DMS53 treated with DMSO at 0.1 percent for 48 hours (cell line): ENCODE data around the gene TTC13.

Experiments
- DNase-seq: peaks from one replicate; lab custom pipeline; 2025; ENCODE audit not compliant: unreplicated experiment; lab: John Stamatoyannopoulos, UW

Gene TTC13

DNA sequence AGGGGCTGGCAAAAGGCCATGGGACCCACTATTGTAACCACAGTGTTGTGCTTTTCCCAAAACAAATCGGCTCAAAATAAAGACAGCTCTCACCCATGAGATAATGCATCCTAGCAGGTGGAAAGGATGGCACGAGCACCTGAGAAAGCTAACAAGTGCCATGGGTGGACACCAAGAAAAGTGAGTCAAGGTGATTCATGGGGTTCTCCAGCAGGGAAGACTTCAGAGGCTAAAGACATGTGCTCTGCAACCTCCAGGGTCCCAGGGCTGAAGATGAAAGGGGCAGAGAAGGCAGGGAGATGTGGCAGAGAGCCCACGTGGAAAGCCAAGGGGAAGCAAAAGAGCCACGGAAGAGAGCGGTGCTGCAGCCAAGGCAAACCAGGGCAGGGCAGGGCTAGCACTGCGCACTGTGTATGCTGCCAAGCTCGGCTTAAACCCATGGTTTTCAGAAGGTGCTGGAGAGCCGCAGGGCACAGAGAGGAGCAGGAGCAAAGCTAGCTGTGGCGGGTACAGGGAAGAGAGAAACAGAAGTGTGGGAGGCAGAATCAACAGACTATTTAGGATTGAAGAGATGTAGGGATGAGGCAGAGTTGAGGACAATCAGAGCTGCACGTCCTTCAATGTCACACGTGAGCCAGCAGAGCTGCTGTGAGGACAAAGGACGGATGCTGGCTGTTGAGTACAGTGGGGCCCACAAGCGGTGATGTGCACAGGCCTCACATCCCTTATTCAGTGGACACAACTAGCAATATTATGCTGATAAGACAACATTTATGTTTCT lies 68.5 kb downstream of the TTC13 start:
- no peak for DNase-seq

DNA sequence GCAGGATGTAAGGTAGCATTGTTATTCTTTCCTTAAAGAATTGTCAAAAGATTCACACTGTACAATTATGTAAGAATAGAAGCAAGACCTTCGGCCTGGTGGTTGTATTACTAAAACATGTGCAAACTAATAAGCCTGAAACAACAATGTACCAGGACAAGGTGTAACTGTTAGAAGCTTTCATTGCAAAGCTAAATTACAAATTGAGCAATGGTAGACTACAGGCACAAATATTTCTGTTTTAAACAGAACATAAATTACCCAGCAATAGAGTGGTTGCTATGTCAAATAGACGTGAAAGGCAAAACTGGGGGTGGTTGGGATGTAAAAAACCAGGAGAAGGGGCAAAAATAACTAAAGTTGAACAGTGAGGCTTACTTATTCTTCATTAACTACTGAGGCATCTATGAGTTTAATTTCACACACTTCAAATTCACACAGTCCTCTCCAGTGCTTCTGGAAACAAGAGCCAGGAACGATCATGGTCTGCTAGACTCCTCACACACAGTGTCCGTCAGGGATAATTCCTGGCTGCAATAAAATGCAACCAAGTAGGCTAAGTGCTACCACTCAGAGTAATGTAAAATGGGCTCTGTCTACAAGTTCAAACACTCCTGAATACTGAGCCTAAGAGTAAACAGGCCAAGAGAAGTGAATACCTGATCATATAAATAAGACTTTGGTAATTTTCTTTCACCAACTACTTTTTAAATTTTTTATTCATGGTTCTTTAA lies 71.0 kb downstream of the TTC13 start:
- DNase-seq, result no peak

DNA sequence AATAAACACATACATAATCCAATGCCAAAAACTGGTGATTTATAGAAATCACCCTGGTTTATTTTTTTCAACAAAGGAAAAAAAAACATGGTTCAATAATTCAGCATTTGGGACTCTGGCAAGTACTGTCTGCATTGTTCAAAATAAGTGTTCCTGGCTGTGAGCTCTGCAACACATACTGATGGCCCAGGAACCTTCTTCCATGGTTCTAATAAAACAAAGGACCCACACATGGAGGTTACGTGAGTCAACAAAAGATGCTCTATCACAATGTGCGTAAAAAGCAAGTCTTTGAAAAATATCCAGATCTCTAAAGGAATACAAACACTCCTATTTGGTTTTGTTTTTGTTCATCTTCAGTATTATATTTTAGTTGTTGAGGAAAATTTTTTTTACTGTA lies 72.4 kb downstream of the TTC13 start:
- DNase-seq, result no peak

DNA sequence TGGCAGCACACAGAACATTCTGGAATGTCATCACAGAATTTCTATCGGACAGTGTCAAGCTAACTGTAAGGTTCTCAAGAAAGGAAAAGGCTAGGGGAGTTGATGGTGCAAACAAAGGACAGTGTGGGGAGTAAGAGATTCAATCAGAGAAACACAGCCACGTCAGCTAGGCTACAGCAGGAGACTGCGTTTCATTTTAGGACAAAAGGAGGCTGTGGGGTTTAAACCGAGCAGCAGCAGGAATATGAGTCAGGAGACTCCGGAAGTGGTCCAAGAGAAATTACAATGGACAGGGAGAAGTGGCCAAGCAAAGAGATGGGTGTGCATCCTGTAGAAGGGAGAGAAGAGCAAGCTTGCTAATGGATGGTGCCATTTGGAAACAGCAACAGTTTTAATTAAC lies 72.9 kb downstream of the TTC13 start:
- no peak for DNase-seq

DNA sequence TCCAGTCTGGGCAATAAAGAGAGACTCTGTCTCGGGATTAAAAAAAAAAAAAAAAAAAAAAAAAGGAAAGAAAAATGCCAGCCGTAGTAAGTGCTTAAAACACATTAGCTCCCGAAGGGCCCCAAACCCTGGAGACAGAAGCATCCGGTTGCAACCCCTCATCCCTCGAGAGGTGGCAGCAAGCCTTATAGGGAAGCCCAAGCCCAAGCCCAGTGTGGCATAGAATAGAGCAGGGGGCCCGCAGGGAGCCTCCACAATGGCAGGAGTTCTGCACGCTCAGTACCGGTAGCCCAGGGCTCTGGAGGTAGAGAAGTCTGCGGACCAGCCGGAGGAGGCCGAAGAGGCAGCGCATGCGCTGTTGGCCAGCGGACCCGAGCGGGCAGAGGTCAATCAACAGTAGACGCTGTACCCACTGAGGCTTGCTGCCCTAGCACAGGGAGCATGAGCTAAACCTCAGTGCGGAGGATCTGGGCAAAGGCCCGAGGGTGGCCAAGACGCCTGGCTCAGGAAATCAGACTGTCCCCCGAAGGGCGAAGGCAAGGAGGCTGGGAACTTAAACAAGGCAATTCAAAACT lies 76.2 kb downstream of the TTC13 start:
- DNase-seq, result no peak

DNA sequence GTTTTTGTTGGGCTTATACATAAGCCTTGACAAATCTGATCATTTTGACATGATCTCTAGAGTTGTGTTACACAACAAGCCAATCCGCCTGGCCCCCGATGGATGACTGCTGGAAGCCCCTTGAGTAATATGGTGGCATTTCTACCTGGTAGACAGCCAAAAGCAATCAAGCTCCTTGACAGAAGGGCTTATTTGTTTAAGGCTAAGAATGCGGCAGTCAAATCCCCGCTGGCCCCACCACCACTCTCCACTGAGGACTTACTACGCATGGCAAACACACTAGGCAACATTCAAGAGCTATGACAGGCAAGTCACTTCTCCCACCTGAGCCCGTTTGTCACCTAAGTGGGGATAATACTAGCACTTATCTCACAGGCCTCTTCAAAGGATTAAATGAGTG lies 77.0 kb downstream of the TTC13 start:
- no peak for DNase-seq

DNA sequence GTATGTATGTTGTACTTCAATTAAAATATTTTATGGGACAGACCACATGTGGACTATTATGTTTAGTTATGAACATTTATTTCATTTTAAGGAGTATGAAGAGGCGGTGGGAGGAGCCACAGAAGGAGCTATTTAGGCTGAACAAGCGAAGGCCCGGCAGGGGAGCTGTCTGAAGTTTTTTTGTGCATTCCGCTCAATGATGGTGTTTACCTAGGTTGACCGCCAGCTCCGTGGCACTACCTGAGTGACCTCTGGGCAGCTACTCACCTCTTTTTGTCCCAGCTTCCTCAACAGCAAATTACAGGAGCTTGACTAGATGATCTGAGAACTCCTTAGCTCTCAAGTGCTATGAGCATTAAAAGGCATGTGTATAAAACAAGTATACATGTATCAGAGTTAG lies 77.7 kb downstream of the TTC13 start:
- no peak for DNase-seq

DNA sequence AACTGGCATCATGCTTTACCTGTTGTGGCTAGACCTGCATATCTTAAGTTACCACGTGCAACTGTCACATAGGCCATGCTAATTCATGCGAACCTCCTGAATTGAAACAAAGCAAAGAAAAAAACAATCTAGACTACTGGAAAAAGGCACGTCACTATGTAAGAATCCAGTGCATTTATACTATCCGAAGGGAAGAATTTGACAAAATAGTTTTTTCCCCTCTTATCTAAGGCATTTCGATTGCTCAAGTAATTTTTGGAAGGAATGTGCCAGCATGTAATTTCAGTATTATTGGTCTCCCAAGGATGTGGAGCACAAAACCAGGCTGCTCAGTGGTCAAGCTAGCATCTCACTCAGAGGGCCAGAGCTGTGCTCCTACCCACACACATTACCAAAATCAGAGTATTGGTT lies 78.8 kb downstream of the TTC13 start:
- DNase-seq, result no peak

DNA sequence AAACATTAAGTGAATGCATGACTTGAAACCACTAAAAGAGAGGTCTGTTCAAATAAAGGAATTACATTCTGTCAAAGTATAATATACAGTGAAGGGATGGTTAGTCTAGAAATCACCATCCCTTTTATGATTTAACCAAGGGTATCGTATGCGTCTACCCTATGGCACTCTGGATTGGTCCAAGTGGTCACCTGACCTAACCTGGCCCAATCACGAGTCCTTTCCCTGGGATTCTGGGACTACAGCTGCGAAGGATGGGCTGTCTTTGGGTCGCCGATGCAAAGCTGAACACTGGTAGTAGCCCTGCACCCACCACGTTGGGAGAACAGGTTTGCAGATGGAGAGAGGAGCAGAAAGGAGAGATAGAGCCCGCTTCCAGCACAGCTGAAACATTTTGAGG lies 79.9 kb downstream of the TTC13 start:
- DNase-seq, result no peak

DNA sequence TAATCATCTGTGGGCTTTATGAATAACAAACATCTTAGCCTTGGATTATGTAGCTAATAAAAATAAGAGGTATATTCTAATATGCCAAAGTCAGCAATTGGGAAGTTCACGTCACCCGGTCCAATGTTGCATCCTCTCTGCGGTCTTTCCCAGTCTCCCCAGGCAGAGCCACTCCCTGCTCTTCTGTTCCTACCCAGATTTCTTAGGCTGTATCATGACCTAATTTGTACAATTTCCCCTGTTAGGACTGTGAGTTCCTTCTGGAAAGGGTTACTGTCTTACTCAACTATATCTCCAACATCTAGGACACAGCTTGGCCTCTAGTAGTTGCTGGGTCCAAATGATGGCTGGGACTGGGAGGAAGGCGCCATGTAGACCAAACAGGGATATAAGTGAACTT lies 80.5 kb downstream of the TTC13 start:
- DNase-seq, result no peak

DNA sequence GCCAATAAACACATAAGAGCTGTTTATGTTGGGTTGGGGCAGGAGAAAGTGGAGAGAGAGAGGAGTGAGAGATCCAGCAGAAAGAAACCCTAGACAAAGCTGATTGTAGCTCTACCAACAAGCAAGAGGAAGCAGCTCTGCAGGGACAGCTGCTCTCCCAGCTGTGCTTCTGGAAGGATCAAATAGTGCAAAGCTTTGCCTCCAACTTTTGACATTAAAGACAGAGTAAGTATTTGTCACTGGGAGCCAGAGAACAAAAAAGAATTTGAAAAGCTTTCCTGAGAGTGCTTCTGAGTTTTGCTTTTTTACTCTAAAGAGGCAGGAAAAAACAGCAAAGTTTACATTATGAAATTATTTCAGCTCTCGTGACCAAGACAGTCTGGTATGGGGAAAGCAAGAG lies 81.9 kb downstream of the TTC13 start:
- no peak for DNase-seq

DNA sequence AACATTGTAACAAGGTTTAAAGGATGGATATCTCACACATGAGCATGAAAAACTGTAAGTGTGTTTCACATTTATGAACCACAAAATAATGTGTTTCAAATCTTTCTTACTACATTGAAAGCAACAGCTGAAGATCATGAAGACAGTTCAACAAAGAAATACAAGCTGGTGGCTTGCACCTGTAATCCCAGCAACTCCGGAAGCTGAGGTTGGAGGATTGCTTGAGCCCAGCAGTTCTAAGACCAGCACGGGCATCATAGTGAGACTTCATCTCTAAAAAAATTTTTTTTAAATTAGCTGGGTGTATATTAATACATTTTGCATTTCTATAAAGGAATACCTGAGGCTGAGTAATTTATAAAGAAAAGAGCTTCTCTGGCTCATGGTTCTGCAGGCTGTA lies 83.2 kb downstream of the TTC13 start:
- no peak for DNase-seq

DNA sequence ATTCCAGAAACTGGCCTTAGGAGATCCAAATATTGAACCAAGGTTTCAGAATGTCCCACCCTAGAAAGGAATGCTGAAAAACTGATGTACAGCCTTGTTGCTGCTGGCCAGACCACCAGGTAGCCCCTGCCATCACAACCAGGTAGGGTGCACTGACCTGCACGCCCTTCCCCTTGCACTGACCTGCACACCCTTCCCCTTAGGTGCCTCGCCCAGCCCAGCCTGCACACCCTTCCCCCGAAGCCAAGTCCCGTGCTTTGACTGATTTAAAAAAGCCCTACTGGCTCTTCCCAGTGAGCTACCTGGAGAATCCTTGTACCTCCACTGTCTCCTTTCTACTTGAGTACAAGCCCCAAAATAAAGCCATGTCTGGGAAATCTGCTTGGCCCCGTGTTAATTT lies 84.0 kb downstream of the TTC13 start:
- DNase-seq, result no peak

DNA sequence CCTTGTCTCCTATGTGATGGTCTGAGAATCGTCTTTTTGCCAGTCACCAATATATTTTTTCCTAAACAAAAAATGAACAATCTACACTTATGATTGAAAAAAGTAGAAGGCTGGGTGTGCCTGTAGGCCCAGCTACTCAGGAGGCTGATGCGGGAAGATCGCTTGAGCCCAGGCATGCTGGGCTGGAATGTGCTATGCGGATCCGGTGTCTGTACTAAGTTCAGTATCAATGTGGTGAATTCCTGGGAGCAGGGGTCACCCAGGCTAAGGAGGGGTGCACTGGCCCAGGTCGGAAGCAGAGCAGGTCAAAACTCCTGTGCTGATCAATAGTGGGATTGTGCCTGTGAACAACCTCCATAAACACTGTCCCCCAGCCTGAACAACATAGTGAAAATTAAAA lies 84.6 kb downstream of the TTC13 start:
- no peak for DNase-seq

DNA sequence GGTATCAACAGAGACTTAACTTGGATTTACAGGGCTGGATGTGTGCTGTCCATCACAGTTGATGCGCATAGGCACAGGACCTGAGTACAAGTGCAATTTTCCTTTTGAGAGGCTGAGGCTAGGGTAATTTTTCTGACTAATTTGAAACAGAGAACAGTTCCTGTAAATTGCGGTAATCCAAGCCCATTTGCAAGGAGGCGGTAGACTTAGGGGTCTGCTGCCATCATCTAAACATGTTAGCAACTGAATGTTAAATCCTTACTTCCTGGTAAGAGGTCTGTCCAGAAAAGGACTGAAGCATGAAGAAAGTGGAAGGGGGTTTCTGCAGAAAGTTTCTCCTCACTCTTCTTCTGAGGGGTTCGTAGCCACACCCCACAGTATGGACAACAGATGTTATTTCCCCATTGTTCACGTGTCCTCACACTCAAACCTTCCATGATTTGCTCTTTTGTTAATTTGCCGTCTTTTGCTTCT lies 86.6 kb downstream of the TTC13 start:
- DNase-seq, result no peak

DNA sequence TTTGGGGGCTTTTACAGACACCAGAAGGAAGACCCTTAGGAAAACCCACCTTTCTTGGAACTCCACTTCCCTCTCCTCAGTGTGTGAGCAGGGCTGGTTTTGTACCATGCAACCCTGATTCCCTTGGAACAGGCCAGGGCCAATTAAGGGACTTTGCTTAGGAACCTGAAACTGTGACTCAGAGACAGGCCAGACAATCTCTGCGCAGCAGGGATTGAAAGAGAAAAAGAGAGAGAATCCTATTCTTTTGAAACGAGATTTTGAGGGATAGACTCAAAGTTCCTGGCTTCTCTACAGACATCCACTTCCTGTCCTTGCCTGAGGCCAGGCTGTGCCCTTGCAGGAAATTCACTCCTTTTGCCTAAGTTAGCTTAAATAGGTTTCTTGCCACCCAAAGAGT lies 87.2 kb downstream of the TTC13 start:
- DNase-seq, result no peak

DNA sequence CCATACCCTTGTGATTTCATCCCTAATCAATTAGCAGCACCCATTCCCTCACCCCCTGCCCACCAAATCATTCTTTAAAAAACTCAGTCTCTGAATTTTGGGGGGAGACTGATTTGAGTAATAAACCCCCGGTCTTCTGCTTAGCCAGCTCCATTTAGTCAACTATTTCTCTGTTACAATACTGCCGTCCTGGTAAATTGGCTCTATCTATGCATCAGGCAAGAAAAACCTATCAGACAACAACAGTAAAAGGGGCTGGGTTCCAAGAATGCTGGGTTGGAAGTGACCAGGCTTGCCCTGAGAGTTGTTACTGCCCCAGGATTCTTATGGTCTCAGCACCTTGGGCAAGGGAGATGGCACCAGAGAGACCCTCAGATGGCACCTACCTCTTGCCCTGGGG lies 94.0 kb downstream of the TTC13 start:
- DNase-seq, result no peak

DNA sequence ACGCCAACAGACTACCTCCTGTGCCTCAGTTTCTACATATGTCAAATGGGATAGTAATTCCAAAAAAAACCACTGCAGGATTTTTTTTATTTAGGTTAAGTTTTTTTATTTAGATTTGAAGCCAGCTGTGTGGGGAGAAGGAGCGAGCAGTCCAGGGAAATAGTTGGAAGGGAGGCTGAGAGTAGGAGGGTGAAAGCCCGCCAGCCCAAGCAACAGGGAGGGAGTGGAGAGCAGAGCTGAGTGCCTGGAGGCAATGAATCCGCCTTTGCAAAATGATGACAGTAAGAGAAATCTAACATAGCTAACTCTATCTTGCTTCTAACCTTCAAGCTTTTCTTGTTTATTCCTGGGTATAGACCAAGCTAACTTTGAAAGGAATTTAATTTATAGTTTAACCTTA lies 94.7 kb downstream of the TTC13 start:
- DNase-seq, result no peak

DNA sequence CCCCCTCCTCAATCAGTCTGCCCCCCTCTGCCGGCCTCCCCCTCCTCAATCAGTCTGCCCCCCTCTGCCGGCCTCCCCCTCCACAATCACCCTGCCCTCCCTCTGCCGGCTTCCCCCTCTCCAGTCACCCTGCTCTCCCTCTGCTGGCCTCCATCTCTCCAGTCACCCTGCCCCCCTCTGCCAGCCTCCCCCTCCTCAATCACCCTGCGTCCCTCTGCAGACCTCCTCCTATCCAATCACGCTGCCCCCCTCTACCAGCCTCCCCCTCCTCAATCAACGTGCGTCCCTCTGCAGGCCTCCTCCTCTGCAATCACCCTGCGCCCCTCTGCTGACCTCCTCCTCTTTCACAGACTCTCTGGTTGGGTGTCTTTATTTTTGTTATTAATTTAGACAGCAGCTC lies 98.9 kb downstream of the TTC13 start:
- no peak for DNase-seq

DNA sequence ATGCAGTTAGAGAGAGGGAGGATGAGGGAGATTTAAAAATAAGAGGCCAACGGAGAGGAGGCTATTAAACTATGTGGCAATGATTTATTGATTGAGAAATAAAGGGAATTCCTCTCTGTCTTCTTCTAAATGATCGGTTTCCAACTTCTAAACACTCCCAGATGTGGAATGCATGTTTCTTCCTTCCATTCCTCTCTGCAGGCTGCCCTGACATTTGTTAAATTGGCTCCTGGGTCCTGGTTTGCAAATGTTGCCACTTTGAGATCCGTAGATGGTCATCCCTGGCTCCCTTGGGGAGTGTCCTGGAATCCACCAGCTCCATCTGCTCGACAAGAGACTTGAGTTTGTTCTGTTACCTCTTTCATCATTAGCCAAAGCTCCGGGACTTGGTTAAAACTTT lies 100.1 kb downstream of the TTC13 start:
- no peak for DNase-seq

DNA sequence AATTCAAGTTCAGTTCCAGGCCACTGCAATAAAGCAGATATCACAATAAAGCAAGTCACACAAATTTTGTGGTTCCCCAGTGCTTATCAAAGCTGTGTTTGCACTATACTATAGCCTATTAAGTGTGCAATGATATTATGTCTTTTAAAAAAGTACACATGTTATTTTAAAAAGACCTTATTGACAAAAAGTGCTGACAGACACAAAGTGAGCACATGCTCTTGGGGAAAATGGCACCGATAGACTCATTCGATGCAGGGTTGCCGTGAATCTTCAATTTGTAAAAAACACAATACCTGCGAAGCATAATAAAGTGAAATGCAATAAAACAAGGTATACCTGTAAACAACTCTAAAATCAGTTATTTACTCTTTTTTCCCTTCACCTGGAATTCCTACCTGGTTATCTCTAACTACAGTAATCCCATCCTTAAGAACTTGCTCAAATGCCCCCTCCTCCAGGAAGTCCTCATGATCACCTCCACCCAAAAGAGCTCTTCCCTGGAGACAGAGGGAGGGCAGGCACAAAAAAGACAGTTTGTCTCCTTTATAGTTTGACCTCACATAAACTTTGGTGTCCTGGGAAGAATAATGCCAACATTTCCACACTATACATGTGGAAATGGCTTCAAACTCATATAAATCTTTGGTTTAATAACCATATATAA lies 100.6 kb downstream of the TTC13 start:
- DNase-seq, result no peak
